KBM-7 (cell line): ENCODE data around the gene RAB11FIP4.
"Not testable (repeated sequence)": the region's sequence is repeated elsewhere in the genome, so short reads cannot be mapped to it uniquely, and the experiment has no call there.

Experiments used
- DNase-seq: peaks from one replicate; pipeline ENCODE4 v3.0.0-alpha.2; 2015
- in situ Hi-C: fragments of 300-500 bp; cut with MboI; formaldehyde crosslinking; loops from 2 replicates; pipeline ENCODE4 v1.14.3; 2020; ENCODE audit warnings: low sequenced_read_pairs, low pct_unique_long_range_greater_than_20kb, mixed read lengths

Gene RAB11FIP4

GRCh38 chr17:31391496-31391949 is at the start of gene RAB11FIP4:
TSS of gene RAB11FIP4 (plus strand) at chr17:31391675. CDS start at chr17:31391853, 178 bp downstream.
- DNase-seq, result no peak
- in situ Hi-C loops, result no loop called here

- DNase-seq, in situ Hi-C loops: not testable (repeated sequence)
Observed at GRCh38 chr17:31345191-31345747, 46.2 kb upstream of the RAB11FIP4 start.

- DNase-seq, result no peak
- in situ Hi-C loops, result no loop called here
Observed at GRCh38 chr17:31349454-31349853, 42.0 kb upstream of the RAB11FIP4 start.

- no peak for DNase-seq
- in situ Hi-C loops, result no loop called here
Observed at GRCh38 chr17:31355935-31356334, 35.5 kb upstream of the RAB11FIP4 start.

GRCh38 chr17:31357091-31357490 is 34.4 kb upstream of the RAB11FIP4 start:
- DNase-seq, result no peak
- in situ Hi-C loops, result no loop called here

GRCh38 chr17:31357839-31358394 is 33.6 kb upstream of the RAB11FIP4 start:
- DNase-seq, result no peak
- in situ Hi-C loops, result no loop called here

- no peak for DNase-seq
- in situ Hi-C loops, result no loop called here
Observed at GRCh38 chr17:31364012-31364411, 27.5 kb upstream of the RAB11FIP4 start.

GRCh38 chr17:31366088-31366487 is 25.4 kb upstream of the RAB11FIP4 start:
- DNase-seq, result no peak
- in situ Hi-C loops, result no loop called here

- in situ Hi-C loops, result no loop called here
- no peak for DNase-seq
Observed at GRCh38 chr17:31369266-31369665, 22.2 kb upstream of the RAB11FIP4 start.

- in situ Hi-C loops, result no loop called here
- DNase-seq, result no peak
Observed at GRCh38 chr17:31371511-31372097, 19.9 kb upstream of the RAB11FIP4 start.

GRCh38 chr17:31373150-31374093 is 18.1 kb upstream of the RAB11FIP4 start:
- in situ Hi-C loops, result no loop called here
- DNase-seq, result peak; percentile 85

GRCh38 chr17:31374094-31374447 is 17.4 kb upstream of the RAB11FIP4 start:
- peak; percentile 71 for DNase-seq
- in situ Hi-C loops, result no loop called here

- in situ Hi-C loops, result no loop called here
- DNase-seq, result no peak
Observed at GRCh38 chr17:31374503-31374902, 17.0 kb upstream of the RAB11FIP4 start.

- DNase-seq, result no peak
- in situ Hi-C loops, result no loop called here
Observed at GRCh38 chr17:31378638-31379037, 12.8 kb upstream of the RAB11FIP4 start.

- in situ Hi-C loops, result no loop called here
- no peak for DNase-seq
Observed at GRCh38 chr17:31379597-31380205, 11.8 kb upstream of the RAB11FIP4 start.

- in situ Hi-C loops, result no loop called here
- DNase-seq, result no peak
Observed at GRCh38 chr17:31381165-31381668, 10.3 kb upstream of the RAB11FIP4 start.

- in situ Hi-C loops, DNase-seq: not testable (repeated sequence)
Observed at GRCh38 chr17:31382668-31383275, 8.7 kb upstream of the RAB11FIP4 start.

GRCh38 chr17:31383488-31383887 is 8.0 kb upstream of the RAB11FIP4 start:
- DNase-seq, in situ Hi-C loops: not testable (repeated sequence)
